Measurements from ENCODE around the gene MSLN.

- TF ChIP-seq, protein P1, sequence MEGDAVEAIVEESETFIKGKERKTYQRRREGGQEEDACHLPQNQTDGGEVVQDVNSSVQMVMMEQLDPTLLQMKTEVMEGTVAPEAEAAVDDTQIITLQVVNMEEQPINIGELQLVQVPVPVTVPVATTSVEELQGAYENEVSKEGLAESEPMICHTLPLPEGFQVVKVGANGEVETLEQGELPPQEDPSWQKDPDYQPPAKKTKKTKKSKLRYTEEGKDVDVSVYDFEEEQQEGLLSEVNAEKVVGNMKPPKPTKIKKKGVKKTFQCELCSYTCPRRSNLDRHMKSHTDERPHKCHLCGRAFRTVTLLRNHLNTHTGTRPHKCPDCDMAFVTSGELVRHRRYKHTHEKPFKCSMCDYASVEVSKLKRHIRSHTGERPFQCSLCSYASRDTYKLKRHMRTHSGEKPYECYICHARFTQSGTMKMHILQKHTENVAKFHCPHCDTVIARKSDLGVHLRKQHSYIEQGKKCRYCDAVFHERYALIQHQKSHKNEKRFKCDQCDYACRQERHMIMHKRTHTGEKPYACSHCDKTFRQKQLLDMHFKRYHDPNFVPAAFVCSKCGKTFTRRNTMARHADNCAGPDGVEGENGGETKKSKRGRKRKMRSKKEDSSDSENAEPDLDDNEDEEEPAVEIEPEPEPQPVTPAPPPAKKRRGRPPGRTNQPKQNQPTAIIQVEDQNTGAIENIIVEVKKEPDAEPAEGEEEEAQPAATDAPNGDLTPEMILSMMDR (conservative IDR thresholded peaks at IDR 0.05; ENCODE audit: low read depth, low read length), result no peak
- TF ChIP-seq EZH2 (IDR thresholded peaks at IDR 0.05; ENCODE audit: borderline replicate concordance, low read depth, low read length, poor library complexity, severe bottlenecking), result no peak
Observed at GRCh38 chr16:725041-725376, 35.5 kb upstream of the MSLN start.

Data from A673 (cell line).